GM12878 (cell line): ENCODE data around the gene AP3B2. TPM values are rescaled to one million over a fixed set of nuclear protein-coding genes. Genes with fewer than 3 reads are reported as not detected.
A peak's percentile ranks its signal among the peaks of the same experiment; 100 is the strongest.

Experiments used
- ATAC-seq: fragments of 200-7000 bp; cut with Tn5 transposase; 3 replicates; pipeline ENCODE4 v1.9.1; 2020; ENCODE audit warnings: mild to moderate bottlenecking, moderate library complexity
- BruUV-seq: library from RNA; stranded (reverse); fragments of 400-500 nt; replicated peaks from 2 replicates; lab custom pipeline; 2021; lab: Mats Ljungman, UMichigan
- CTCF ChIA-PET: fragments of 300-600 bp; sonication (Branson Sonifier 250); formaldehyde crosslinking; extraction: SDS; loops from one replicate; lab custom pipeline; 2021; ENCODE audit warnings: inconsistent platforms; lab: Yijun Ruan, JAX
- POLR2A ChIA-PET: fragments of 350-600 bp; formaldehyde crosslinking; extraction: SDS; loops from one replicate; lab custom pipeline; 2021; ENCODE audit warnings: inconsistent platforms; lab: Charles Lee
- RAD21 ChIA-PET: fragments of 300-600 bp; sonication (Branson Sonifier 250); formaldehyde crosslinking; loops from one replicate; lab custom pipeline; 2023; ENCODE audit warnings: antibody characterized with exemption; ENCODE audit not compliant: unreplicated experiment; lab: Charles Lee
- SMC1A ChIA-PET: fragments of 300-600 bp; sonication (Branson Sonifier 250); formaldehyde crosslinking; loops from one replicate; lab custom pipeline; 2023; ENCODE audit not compliant: unreplicated experiment, uncharacterized antibody; lab: Charles Lee
- DNase-seq: peaks from one replicate; pipeline ENCODE4 v3.0.0-alpha.2; 2011; ENCODE audit warnings: low read depth, low spot score
- FAIRE-seq: peaks from 3 replicates; lab custom pipeline; 2011; peaks lifted over from hg19 to GRCh38; lab: Jason Lieb, UNC
- H2AFZ ChIP-seq: 2 replicates; pipeline ENCODE4 v1.6.0; 2011; ENCODE audit warnings: low read depth, low read length, control low read depth; ENCODE audit not compliant: control insufficient read depth
- H3K27ac ChIP-seq: 2 replicates; pipeline ENCODE4 v1.5.1; 2011; ENCODE audit warnings: control low read depth; ENCODE audit not compliant: control insufficient read depth, insufficient read depth
- H3K27me3 ChIP-seq, 2 experiments: replicated peaks in 1 of 2; 2 replicates each; pipeline versions ENCODE4 v1.6.0 to v1.6.1; 2011; ENCODE audit warnings: low read length in 1 of 2; ENCODE audit not compliant: control insufficient read depth in 2 of 2, insufficient read depth in 2 of 2
- H3K36me3 ChIP-seq, 2 experiments: 2 replicates each; pipeline ENCODE4 v1.5.1; 2011; ENCODE audit warnings: low read length in 1 of 2; ENCODE audit not compliant: control insufficient read depth in 2 of 2, insufficient read depth in 2 of 2
- H3K4me1 ChIP-seq: 2 replicates; pipeline ENCODE4 v1.6.1; 2011; ENCODE audit warnings: mild to moderate bottlenecking, low read length, moderate library complexity, mixed read lengths; ENCODE audit not compliant: control insufficient read depth, insufficient read depth
- H3K4me2 ChIP-seq: 2 replicates; pipeline ENCODE4 v1.6.0; 2011; ENCODE audit warnings: control low read depth; ENCODE audit not compliant: control insufficient read depth, insufficient read depth
- H3K4me3 ChIP-seq: fragments of 200-600 bp; sonication (generic); 2 replicates; pipeline ENCODE4 v1.5.1; 2016
- H3K79me2 ChIP-seq: 2 replicates; pipeline ENCODE4 v1.6.0; 2011; ENCODE audit warnings: low read length; ENCODE audit not compliant: control insufficient read depth, insufficient read depth
- H3K9ac ChIP-seq: 2 replicates; pipeline ENCODE4 v1.8.0; 2011; ENCODE audit warnings: low read length, control low read depth, mixed read lengths; ENCODE audit not compliant: control insufficient read depth, insufficient read depth
- H3K9me3 ChIP-seq: replicated peaks from 3 replicates; pipeline ENCODE4 v1.5.1; 2011; ENCODE audit warnings: mild to moderate bottlenecking, low read length; ENCODE audit not compliant: control insufficient read depth, insufficient read depth
- H4K20me1 ChIP-seq: 2 replicates; pipeline ENCODE4 v1.6.0; 2011; ENCODE audit not compliant: control insufficient read depth, insufficient read depth
- BHLHE40 ChIP-seq, 2 experiments: fragments of 450-650 bp in 1 of 2; IDR thresholded peaks; 2 replicates each; pipeline ENCODE4 v1.6.1; 2011 to 2017; ENCODE audit warnings: low read depth in 2 of 2, borderline replicate concordance in 1 of 2, improper control_type of control experiment in 1 of 2, low read length in 1 of 2, mild to moderate bottlenecking in 1 of 2
- CTCF ChIP-seq, 3 experiments: IDR thresholded peaks in 2 of 3; conservative IDR thresholded peaks in 1 of 3; 2 replicates each; pipeline ENCODE4 v1.5.1; 2011; ENCODE audit warnings: low read depth in 3 of 3, low read length in 3 of 3, mild to moderate bottlenecking in 3 of 3, control low read depth in 2 of 3, moderate library complexity in 2 of 3, inconsistent platforms in 1 of 3, mixed read lengths in 1 of 3; ENCODE audit not compliant: control insufficient read depth in 2 of 3, insufficient read depth in 1 of 3; ENCODE audit errors: extremely low read depth in 1 of 3
- ZBED1 ChIP-seq: IDR thresholded peaks from 2 replicates; pipeline ENCODE4 v1.6.1; 2016; ENCODE audit warnings: borderline replicate concordance
- WGBS: methylation state at CpG from one replicate; pipeline ENCODE4 v1.1.6; 2016; ENCODE audit warnings: low lambda C conversion rate; ENCODE audit not compliant: insufficient replicate concordance, insufficient coverage; ENCODE audit errors: missing lambda C conversion rate; 5-methylcytosine and 5-hydroxymethylcytosine counted together
- in situ Hi-C: fragments of 300-500 bp; cut with MboI; formaldehyde crosslinking; loops from 9 replicates; pipeline ENCODE4 v1.14.3; 2018; ENCODE audit warnings: mixed read lengths
- intact Hi-C: fragments of 100-400 bp; cut with micrococcal nuclease; formaldehyde crosslinking; loops from one replicate; pipeline ENCODE4 v1.14.2; 2022; ENCODE audit not compliant: unreplicated experiment
- polyA plus RNA-seq, 11 experiments: library from polyadenylated mRNA; depleted of rRNA in 4 of 11; unstranded in 6 of 11; stranded (reverse) in 5 of 11; fragments of >200 nt; fragmentation: Nextera tagmentation in 4 of 11; fragmentation: Illumina TruSeq in 1 of 11; extraction: Ambion mirVana in 4 of 11; extraction: Trizol in 1 of 11; gene quantifications; 1 replicate in 1 of 11; 2 replicates in 10 of 11; pipeline versions ENCODE4 v1.2.1 to v1.2.3, GENCODE V29; 2011 to 2016; ENCODE audit warnings: inconsistent platforms in 2 of 11, missing spikeins in 2 of 11, low read depth in 1 of 11
- total RNA-seq, 4 experiments: library from RNA; depleted of rRNA in 3 of 4; stranded (reverse); fragments of >200 nt in 3 of 4; fragmentation: Illumina TruSeq in 1 of 4; extraction: Trizol in 1 of 4; gene quantifications; 2 replicates each; pipeline versions ENCODE4 v1.2.1 to v1.2.3, GENCODE V29; 2013 to 2021
- TF ChIP-seq, protein P1 (sequence below): fragments of 450-650 bp; IDR thresholded peaks from 2 replicates; pipeline ENCODE4 v1.6.1; 2016; ENCODE audit warnings: mild to moderate bottlenecking

AP3B2 gene
- total and polyA plus RNA-seq, 10 of the 15 experiments (the other 5 are each of a cell fraction or from before 2014, with no cell fraction given), result not detected

DNA sequence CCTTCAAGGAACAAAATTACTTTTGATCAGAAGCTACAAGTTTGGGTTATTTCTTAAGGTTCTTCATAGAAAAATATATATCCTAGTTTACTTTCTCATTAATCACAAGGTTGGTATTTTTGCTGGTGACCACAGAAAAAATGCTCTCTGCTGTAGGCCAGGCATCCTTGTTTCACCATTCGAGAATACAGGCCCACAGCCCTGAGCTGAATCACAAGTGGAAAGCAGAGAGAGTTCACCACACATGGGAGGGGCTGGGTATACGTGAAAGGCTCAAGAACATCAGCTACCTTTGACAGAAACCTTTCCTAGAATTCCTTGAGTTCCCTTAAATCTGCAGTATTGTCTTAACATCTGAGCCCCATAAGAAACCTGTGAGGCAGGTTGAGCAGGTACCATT lies 85.7 kb downstream of the AP3B2 start (continued):
- TF ChIP-seq BHLHE40 (IDR thresholded peaks at IDR 0.05; ENCODE audit: borderline replicate concordance in 1 of 2, low read depth in 2 of 2, low read length in 1 of 2) (no peak), ZBED1 (no peak)

DNA sequence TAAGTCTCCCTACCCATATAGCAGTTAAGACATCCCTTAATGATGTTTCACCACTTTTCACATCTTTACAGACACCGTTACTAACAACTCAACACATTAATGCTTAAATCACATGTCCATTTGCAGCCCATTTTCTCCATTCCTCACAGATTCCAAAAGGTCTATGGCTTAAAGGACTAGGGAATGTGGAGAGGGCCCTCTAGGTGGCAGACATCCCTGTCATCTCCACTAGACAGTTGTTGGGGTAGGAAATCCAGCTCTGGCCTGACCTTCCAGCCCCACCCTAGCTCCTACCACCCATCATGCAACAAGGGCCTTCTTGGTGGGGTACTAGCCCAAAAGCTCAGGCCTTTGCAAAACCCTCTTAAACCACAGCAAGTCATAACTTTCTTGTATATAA lies 87.7 kb downstream of the AP3B2 start:
- 0% methylated on average over 1 of the region's 1 CpG for WGBS
- RAD21 ChIA-PET, result no interaction called here
- CTCF ChIA-PET, result interaction anchor here (0.5 to 1.4 kb wide), 5 partner anchors 13 to 899 kb away, joined by 3 to 4 read pairs (median 3); no protein-coding TSS in a partner anchor
- intact Hi-C loops (no loop called here), in situ Hi-C loops (no loop called here)
- Histone ChIP-seq H3K4me1 (no peaks in the 10 kb centered on the region), H3K27me3 (no peaks in the 10 kb centered on the region; a peak in 1 of 4 replicates), H3K4me2 (no peak overlapping the region), H3K4me3 (no peak overlapping the region), H2AFZ (no peak overlapping the region), H3K79me2 (no peaks in the 10 kb centered on the region), H4K20me1 (no peaks in the 10 kb centered on the region), H3K36me3 (no peaks in the 10 kb centered on the region), H3K9me3 (no peaks in the 10 kb centered on the region), H3K27ac (no peak overlapping the region), H3K9ac (no peak overlapping the region)
- SMC1A ChIA-PET, result interaction anchor here (1.1 to 1.4 kb wide), 2 partner anchors 9 to 378 kb away, joined by 3 to 5 read pairs; no protein-coding TSS in a partner anchor
- POLR2A ChIA-PET, result no interaction called here
- FAIRE-seq (no peak), ATAC-seq (no peak), DNase-seq (no peak)
- TF ChIP-seq, protein P1, sequence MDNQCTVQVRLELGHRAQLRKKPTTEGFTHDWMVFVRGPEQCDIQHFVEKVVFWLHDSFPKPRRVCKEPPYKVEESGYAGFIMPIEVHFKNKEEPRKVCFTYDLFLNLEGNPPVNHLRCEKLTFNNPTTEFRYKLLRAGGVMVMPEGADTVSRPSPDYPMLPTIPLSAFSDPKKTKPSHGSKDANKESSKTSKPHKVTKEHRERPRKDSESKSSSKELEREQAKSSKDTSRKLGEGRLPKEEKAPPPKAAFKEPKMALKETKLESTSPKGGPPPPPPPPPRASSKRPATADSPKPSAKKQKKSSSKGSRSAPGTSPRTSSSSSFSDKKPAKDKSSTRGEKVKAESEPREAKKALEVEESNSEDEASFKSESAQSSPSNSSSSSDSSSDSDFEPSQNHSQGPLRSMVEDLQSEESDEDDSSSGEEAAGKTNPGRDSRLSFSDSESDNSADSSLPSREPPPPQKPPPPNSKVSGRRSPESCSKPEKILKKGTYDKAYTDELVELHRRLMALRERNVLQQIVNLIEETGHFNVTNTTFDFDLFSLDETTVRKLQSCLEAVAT, result no peak
- TF ChIP-seq CTCF (IDR thresholded peaks at IDR 0.05 in 2 of 3, conservative IDR thresholded peaks at IDR 0.05 in 1 of 3; ENCODE audit: control insufficient read depth in 2 of 3, extremely low read depth in 1 of 3, insufficient read depth in 1 of 3, low read depth in 3 of 3, low read length in 3 of 3), result peak in 1 of 3 experiments; percentile 7; a peak in 1 of 6 replicates
- BruUV-seq, result no TSS peak
